Caki2 (cell line): Measurements from ENCODE around the gene SLC24A1. TPM values are rescaled to one million over a fixed set of nuclear protein-coding genes. Genes with fewer than 3 reads are reported as not detected.
"Not testable (repeated sequence)": the region's sequence is repeated elsewhere in the genome, so short reads cannot be mapped to it uniquely, and the experiment has no call there.

ENCODE experiments used
- DNase-seq: peaks from one replicate; pipeline ENCODE4 v3.0.0-alpha.2; 2015; ENCODE audit warnings: low read depth
- in situ Hi-C: cut with HindIII; loops from 2 replicates; pipeline ENCODE4 v1.10.0; 2016; ENCODE audit warnings: low sequenced_read_pairs, low pct_unique_long_range_greater_than_20kb, mixed read lengths
- total RNA-seq: library from RNA; depleted of rRNA; stranded (reverse); fragments of >200 nt; shearing (Covaris generic); gene quantifications from 2 replicates; pipeline ENCODE4 v1.2.3, GENCODE V29; 2014; ENCODE audit warnings: low replicate concordance

The SLC24A1 gene
- total RNA-seq, 1 experiment from 2014 or later: 7.8 TPM

GRCh38 chr15:65612949-65613744 lies 8.6 kb upstream of the SLC24A1 start:
- in situ Hi-C loops: no loop called here
- DNase-seq: no peak

- DNase-seq, in situ Hi-C loops: not testable (repeated sequence)
Measured at GRCh38 chr15:65615887-65616286, 5.9 kb upstream of the SLC24A1 start.

GRCh38 chr15:65618560-65619109 lies 3.1 kb upstream of the SLC24A1 start:
- no peak for DNase-seq
- in situ Hi-C loops: no loop called here

- in situ Hi-C loops: no loop called here
Measured at GRCh38 chr15:65619626-65620290, 2.0 kb upstream of the SLC24A1 start.

GRCh38 chr15:65620833-65621232 lies 905 bp upstream of the SLC24A1 start:
- no peak for DNase-seq

More at GRCh38 chr15:65619626-65620290, 2.0 kb upstream of the SLC24A1 start:
- no peak for DNase-seq

GRCh38 chr15:65623103-65623502 lies 1.4 kb downstream of the SLC24A1 start:
- no peak for DNase-seq
- in situ Hi-C loops: no loop called here

More at GRCh38 chr15:65620833-65621232, 905 bp upstream of the SLC24A1 start:
- in situ Hi-C loops: no loop called here

- DNase-seq: no peak
- in situ Hi-C loops: loop anchor here (25.0 kb wide), 1 partner anchor 210 kb away; no protein-coding TSS in a partner anchor
Measured at GRCh38 chr15:65626856-65627255, 5.1 kb downstream of the SLC24A1 start.

GRCh38 chr15:65629548-65629947 lies 7.8 kb downstream of the SLC24A1 start:
- no peak for DNase-seq
- in situ Hi-C loops: loop anchor here (25.0 kb wide), 1 partner anchor 208 kb away; no protein-coding TSS in a partner anchor

GRCh38 chr15:65630760-65631159 lies 9.0 kb downstream of the SLC24A1 start:
- in situ Hi-C loops: loop anchor here (25.0 kb wide), 1 partner anchor 207 kb away; no protein-coding TSS in a partner anchor
- DNase-seq: no peak

- in situ Hi-C loops: loop anchor here (25.0 kb wide), 1 partner anchor 206 kb away; no protein-coding TSS in a partner anchor
- no peak for DNase-seq
Measured at GRCh38 chr15:65631503-65631902, 9.8 kb downstream of the SLC24A1 start.

- in situ Hi-C loops: loop anchor here (25.0 kb wide), 1 partner anchor 204 kb away; no protein-coding TSS in a partner anchor
- DNase-seq: no peak
Measured at GRCh38 chr15:65632780-65633375, 11.1 kb downstream of the SLC24A1 start.

GRCh38 chr15:65633752-65634151 lies 12.0 kb downstream of the SLC24A1 start:
- no peak for DNase-seq
- in situ Hi-C loops: loop anchor here (25.0 kb wide), 1 partner anchor 204 kb away; no protein-coding TSS in a partner anchor

- in situ Hi-C loops: loop anchor here (25.0 kb wide), 1 partner anchor 203 kb away; no protein-coding TSS in a partner anchor
- no peak for DNase-seq
Measured at GRCh38 chr15:65634356-65634755, 12.6 kb downstream of the SLC24A1 start.

GRCh38 chr15:65638109-65638508 lies 16.4 kb downstream of the SLC24A1 start:
- no peak for DNase-seq
- in situ Hi-C loops: loop anchor here (25.0 kb wide), 1 partner anchor 199 kb away; no protein-coding TSS in a partner anchor

GRCh38 chr15:65638681-65639089 lies 16.9 kb downstream of the SLC24A1 start:
- in situ Hi-C loops: loop anchor here (25.0 kb wide), 1 partner anchor 199 kb away; no protein-coding TSS in a partner anchor
- DNase-seq: peak; percentile 68

GRCh38 chr15:65639509-65639908 lies 17.8 kb downstream of the SLC24A1 start:
- in situ Hi-C loops: loop anchor here (25.0 kb wide), 1 partner anchor 198 kb away; no protein-coding TSS in a partner anchor
- no peak for DNase-seq

GRCh38 chr15:65641768-65642475 lies 20.2 kb downstream of the SLC24A1 start:
- no peak for DNase-seq
- in situ Hi-C loops: loop anchor here (25.0 kb wide), 1 partner anchor 195 kb away; no protein-coding TSS in a partner anchor
